NCI-H82 treated with DMSO at 0.1 percent for 48 hours (cell line): Measurements from ENCODE around the gene OR4C6.

Source experiments
- DNase-seq: peaks from one replicate; lab custom pipeline; 2025; ENCODE audit not compliant: unreplicated experiment; lab: John Stamatoyannopoulos, UW

OR4C6 gene

DNA sequence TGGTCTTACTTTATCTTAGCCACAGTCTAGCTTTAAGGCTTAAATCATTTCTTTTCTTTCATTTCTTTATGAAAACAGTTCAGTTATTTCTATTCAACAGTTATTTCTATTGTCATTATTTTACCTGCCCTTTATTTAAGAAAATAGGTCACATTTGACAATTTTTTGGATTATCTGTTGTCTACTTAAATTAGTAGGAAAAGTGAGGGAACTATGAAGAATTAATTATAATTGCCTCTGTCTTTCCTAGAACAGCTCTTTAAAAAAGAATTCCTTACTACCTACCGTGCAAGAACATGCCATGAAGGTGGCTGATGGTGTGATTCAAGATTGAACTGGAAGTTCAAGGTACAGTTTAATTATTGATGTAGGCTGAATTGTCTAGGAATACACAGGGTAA lies at the start of gene OR4C6:
TSS of gene OR4C6 (plus strand) at position 301 of the 400 bp plus-strand sequence. CDS start 2,966 bp downstream, outside the sequence.
- DNase-seq, result no peak

DNA sequence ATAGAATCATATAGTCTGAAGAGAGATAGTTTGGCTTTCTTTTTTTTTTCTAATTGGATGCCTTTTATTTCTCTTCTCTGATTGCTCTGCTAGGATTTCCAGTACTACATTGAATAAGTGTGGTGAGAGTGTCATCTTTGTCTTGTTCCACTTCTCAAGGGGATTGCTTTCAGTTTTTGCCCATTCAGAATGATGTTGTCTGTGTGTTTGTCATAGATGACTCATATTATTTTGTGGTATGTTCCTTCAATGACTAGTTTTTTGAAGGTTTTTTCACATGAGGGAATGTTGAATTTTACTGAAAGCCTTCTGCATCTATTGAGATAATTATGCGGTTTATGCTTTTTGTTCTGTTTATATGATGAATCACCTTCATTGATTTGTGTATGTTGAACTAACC lies 37.5 kb upstream of the OR4C6 start:
- DNase-seq, result no peak

DNA sequence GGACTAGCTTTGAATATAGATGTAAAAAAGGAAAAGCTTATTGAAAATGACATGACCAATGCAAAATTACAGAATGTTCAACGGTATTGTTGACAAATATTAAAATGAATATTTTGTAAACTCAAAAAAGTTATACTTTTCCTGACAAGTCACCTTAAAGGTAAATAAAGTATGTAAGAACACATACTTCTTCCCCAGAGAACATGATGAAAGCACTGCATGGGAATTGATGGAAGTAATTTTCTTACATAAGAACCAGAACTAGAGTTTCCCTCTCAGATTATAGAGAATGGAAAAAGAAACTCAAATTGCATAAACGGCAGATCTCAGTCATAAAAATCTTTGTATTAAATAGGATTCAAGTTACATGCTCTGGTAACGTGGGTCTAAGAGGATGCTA lies 27.2 kb upstream of the OR4C6 start, which contains the start of gene OR4P4:
TSS of gene OR4P4 (plus strand) at position 301 of the 400 bp plus-strand sequence.
- DNase-seq, result no peak

DNA sequence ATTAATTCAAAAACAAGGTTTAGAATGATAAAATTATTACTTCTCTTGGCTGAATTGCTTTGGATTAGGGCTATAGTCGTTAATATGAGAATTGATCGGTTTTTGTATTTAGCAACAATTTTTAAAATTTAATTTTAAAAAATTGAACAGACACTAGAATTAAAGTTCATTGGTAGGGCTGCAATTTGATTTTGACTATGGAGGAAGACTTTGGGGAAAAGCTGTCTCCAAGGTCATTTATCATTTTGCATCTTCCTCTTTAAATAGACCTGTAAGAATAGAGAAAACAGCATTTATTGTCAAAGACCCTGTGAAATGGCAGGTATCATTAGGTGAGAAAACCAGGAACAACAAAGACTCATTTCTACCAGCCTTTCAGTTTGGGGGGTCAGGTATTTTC lies 14.0 kb upstream of the OR4C6 start, which contains the start of gene OR4S2:
TSS of gene OR4S2 (plus strand) at position 301 of the 400 bp plus-strand sequence. CDS start 2,577 bp downstream, outside the sequence.
- DNase-seq, result no peak

DNA sequence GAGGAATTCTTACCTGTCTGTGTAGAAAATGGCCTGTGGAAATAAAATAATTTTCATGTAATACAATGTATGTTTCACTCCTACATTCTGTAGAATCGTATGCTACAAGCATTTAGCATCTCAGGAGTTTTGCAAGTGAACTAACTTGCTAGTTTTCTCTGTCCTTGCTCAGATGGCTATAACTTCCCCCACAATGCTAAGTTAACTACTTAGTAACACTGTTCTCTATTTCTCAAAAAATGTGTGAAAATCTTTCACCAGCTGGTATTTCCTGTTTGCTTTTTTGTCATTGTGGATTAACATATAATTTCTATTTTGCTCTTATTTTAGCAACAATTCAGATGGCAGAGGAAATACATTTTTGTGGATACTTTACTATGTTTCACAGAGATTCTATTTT lies 9.4 kb upstream of the OR4C6 start:
- no peak for DNase-seq

DNA sequence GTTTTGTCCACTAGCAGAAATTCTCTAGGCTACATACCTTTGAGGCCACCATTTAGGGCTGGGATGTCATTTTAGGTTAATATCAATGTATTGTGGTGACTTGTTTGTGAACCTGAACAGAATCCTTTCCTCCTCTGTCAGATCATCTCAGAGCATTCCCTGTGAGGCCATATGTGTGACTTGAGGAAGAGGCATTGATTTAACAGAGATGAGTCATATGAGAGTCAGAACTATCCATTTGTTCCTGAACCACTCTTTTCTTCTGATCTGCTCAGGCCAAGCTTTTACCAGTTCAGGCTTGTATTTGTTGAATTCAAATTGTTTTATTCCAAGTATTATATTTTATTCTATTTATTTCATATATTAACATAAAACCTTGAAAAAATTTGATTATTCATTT lies 6.9 kb upstream of the OR4C6 start:
- no peak for DNase-seq

DNA sequence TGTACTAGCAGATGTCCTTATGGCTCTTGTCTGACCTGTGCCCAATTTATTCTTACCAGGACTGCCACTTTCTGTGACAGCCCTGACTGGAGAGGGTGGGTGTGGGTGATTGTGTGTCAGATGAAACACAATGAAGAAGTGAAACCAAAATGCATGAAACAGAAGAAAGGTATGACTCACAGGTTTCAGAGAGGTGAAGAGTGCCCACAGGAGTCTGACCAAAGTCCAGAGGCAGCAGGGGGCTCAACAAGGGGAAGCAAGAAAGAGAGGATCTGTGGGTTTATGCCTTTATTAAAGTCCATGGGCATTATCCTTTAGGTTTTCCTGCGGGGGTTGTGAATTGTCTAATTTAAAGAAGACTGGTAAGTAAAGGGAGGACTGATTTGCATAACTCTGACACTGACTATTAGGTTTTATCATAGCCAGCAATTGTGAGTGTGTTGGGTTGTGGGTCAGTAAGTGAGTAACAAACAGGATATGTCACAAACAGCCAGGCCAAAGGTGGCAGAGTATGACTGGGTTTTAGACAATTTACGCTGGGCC lies 3.9 kb upstream of the OR4C6 start:
- no peak for DNase-seq

DNA sequence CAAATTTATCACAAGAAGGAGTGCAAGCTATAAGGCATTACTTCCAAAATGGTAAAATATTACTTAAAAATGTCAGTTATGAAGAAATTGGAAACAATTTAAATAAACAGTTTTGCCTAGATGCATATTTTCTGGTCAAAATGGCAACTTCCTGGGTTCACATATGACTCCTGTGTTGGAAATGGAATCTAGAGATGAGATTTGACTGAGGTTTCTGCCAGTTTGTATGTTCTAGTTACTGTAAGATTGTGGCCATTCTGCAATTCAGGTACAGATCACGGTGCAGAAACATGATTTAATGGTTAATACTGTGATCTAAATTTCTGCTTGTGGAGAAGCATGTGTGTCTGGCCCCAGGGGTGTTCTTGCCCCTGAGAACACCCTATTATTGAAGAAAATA lies 3.4 kb upstream of the OR4C6 start:
- no peak for DNase-seq

DNA sequence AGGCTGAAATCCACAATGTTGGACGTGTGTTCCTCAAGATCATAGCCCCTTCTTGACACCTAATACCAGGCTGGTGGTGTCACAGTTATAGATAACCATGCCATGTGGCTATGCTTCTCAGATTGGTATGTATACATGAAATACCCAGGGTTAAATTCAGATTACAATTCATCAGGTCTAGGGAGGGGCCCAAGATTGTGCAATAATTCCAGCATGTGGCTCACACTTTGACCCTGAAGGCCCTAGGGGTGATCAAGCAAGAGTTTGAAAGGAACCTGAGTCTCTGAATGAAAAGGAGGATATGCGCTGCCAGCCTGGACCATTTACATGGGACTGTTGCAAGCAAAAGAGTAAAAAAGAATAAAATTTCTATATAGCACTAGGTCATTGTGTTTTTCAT lies 7.4 kb downstream of the OR4C6 start:
- no peak for DNase-seq

DNA sequence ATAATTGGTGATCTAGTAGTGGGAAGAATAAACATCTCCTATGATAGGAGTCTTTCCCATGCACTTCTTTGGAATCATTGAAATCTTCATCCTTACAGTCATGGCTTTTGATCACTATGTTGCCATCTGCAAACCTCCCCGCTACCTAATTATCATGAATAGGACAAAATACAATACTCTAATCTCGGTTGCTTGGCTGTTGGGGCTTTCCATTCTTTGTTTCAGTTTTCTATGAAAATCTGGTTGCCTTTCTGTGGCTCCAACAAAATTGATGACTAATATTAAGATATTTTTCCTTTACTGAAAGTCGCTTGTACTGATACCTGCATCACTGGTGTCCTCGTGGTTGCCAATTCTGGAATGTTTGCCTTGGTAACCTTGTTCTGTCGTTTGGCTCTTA lies 11.9 kb downstream of the OR4C6 start:
- DNase-seq, result no peak

DNA sequence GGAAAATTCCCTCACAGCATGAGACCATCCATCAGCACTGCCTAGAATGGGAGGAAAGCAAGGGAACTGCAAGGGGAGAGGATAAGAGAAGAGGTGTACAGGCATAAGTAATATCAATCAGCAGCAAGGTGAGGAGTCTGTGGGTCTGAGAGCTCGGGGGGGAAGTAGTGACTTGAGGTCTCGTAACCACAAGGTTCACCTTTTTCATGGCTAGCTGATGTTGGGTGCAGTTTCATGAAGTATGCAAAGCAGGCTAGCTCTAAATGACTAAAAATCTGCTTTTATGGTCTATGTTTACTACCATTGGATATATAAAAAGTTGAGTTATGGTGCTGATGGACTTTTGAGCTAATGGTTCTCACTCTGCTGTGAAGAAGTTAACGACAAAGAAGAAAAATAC lies 35.8 kb downstream of the OR4C6 start:
- no peak for DNase-seq

DNA sequence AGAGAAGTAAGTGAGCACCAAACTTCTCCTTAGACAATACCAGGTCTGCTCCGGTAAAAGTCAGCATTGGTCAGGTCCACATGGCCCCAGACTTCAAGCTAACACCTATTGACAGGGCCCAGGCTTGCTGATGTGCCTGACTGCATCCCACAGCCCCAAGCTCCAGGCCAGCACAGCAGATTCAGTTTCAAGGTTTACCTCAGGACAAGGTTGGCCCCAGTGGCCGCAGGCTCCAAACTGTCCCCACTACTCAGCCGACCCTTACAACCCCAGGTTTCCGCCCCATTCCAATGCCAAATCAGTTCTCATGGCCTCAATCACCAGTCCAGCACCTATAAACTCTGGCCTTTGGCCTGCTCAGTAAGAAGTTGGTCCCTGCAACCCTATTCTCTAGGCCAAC lies 39.4 kb downstream of the OR4C6 start:
- DNase-seq, result no peak

DNA sequence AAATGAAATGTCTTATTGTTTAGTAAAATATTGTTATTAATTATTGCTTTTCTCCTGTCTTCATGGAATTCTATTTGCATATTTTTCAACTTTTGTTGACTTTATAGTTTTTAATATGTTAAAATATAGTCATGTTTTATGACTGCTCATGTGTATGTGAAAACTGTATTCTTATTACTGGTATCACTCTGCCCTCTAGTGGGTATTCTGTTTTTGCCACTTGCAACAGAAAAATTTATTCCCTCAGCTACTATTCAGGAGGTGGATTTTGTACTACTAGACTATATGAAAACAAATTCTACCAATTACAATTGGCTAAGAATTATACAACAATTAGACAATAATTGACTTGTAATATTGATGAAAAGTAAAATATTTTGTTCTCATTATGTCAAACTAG lies 45.0 kb downstream of the OR4C6 start:
- DNase-seq, result no peak

DNA sequence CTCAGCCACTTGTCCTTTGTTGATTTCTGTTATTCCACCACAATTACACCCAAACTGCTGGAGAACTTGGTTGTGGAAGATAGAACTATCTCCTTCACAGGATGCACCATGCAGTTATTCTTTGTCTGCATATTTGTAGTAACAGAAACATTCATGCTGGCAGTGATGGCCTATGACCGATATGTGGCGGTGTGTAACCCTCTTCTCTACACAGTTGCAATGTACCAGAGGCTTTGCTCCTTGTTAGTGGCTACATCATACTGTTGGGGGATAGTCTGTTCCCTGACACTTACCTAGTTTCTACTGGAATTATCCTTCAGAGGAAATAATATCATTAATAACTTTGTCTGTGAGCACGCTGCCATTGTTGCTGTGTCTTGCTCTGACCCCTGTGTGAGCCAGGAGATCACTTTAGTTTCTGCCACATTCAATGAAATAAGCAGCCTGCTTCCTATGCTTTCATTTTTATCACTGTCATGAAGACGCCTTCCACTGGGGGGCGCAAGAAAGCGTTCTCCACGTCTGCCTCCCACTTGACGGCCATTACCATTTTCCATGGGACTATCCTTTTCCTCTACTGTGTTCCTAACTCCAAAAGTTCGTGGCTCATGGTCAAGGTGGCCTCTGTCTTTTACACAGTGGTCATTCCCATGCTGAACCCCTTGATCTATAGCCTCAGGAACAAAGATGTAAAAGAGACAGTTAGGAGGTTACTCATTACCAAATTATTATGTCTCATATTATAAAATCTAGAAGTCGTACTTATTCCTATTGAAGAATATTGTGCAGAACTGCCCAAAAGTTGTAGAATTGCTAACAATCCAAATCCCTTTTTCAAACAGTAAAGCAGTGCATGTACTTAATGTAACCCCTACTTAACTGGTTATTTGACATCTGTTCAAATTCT lies 53.2 kb downstream of the OR4C6 start:
- DNase-seq, result no peak
